IMR-90 (cell line): ENCODE measurements around the gene EPB41L2. TPM values are rescaled to one million over a fixed set of nuclear protein-coding genes. Genes with fewer than 3 reads are reported as not detected.

Experiments used
- ATAC-seq: fragments of 200-7000 bp; cut with Tn5 transposase; 2 replicates; pipeline ENCODE4 v1.9.1; 2020; ENCODE audit warnings: low read depth, mild to moderate bottlenecking, moderate library complexity
- BruUV-seq: library from RNA; stranded (reverse); fragments of 400-500 nt; replicated peaks from 2 replicates; lab custom pipeline; 2021; lab: Mats Ljungman, UMichigan
- CTCF ChIA-PET: fragments of 300-600 bp; formaldehyde crosslinking; extraction: SDS; loops from one replicate; lab custom pipeline; 2021; ENCODE audit warnings: antibody characterized with exemption; lab: Yijun Ruan, JAX
- POLR2A ChIA-PET: fragments of 300-600 bp; sonication (Branson Sonifier 250); formaldehyde crosslinking; loops from one replicate; lab custom pipeline; 2022; ENCODE audit warnings: antibody characterized with exemption; ENCODE audit not compliant: unreplicated experiment; lab: Charles Lee
- DNase-seq: peaks from one replicate; pipeline ENCODE4 v3.0.0; 2013
- H2AFZ ChIP-seq: replicated peaks from 2 replicates; pipeline ENCODE3; 2013; ENCODE audit warnings: low read length, mild to moderate bottlenecking; ENCODE audit not compliant: poor library complexity
- H2AK5ac ChIP-seq: 2 replicates; pipeline ENCODE4 v1.6.1; 2013; ENCODE audit warnings: low read depth, low read length, inconsistent platforms
- H2AK9ac ChIP-seq: replicated peaks from 2 replicates; pipeline ENCODE3; 2013; ENCODE audit warnings: mild to moderate bottlenecking, low read depth, low read length, moderate library complexity; ENCODE audit not compliant: poor library complexity
- H2BK120ac ChIP-seq: 2 replicates; pipeline ENCODE4 v1.6.1; 2013; ENCODE audit warnings: low read depth, low read length, inconsistent platforms
- H2BK15ac ChIP-seq: 3 replicates; pipeline ENCODE4 v1.6.1; 2013; ENCODE audit warnings: low read depth, low read length, inconsistent platforms
- H2BK20ac ChIP-seq: 2 replicates; pipeline ENCODE4 v1.6.1; 2013; ENCODE audit warnings: low read depth, mild to moderate bottlenecking, inconsistent platforms, low read length, moderate library complexity
- H2BK5ac ChIP-seq: 2 replicates; pipeline ENCODE4 v1.6.1; 2013; ENCODE audit warnings: mild to moderate bottlenecking, low read depth, low read length, inconsistent platforms; ENCODE audit not compliant: poor library complexity, severe bottlenecking
- H3K14ac ChIP-seq: replicated peaks from 2 replicates; pipeline ENCODE4 v1.6.1; 2013; ENCODE audit warnings: low read depth, low read length, inconsistent platforms
- H3K18ac ChIP-seq: 2 replicates; pipeline ENCODE4 v1.6.1; 2013; ENCODE audit warnings: low read depth, low read length, control low read depth
- H3K23ac ChIP-seq: 2 replicates; pipeline ENCODE4 v1.6.1; 2013; ENCODE audit warnings: low read depth, low read length, inconsistent platforms
- H3K27ac ChIP-seq: 2 replicates; pipeline ENCODE4 v1.5.1; 2013; ENCODE audit warnings: mild to moderate bottlenecking, control low read depth, low read length; ENCODE audit not compliant: insufficient read depth
- H3K27me3 ChIP-seq: 2 replicates; pipeline ENCODE4 v1.6.1; 2013; ENCODE audit warnings: low read length; ENCODE audit not compliant: control insufficient read depth, insufficient read depth
- H3K36me3 ChIP-seq: 2 replicates; pipeline ENCODE4 v1.6.1; 2013; ENCODE audit warnings: low read length, mixed read lengths; ENCODE audit not compliant: control insufficient read depth, insufficient read depth
- H3K4ac ChIP-seq: 2 replicates; pipeline ENCODE4 v1.6.1; 2013; ENCODE audit warnings: low read depth, low read length, inconsistent platforms
- H3K4me1 ChIP-seq: 2 replicates; pipeline ENCODE4 v1.6.1; 2013; ENCODE audit warnings: low read length, mixed read lengths; ENCODE audit not compliant: control insufficient read depth, insufficient read depth
- H3K4me2 ChIP-seq: 2 replicates; pipeline ENCODE4 v1.6.1; 2013; ENCODE audit warnings: low read depth, mild to moderate bottlenecking, control low read depth, low read length, moderate library complexity
- H3K4me3 ChIP-seq: 2 replicates; pipeline ENCODE4 v1.5.1; 2013; ENCODE audit warnings: low read depth, mild to moderate bottlenecking, control low read depth, low read length, moderate library complexity; ENCODE audit not compliant: insufficient read depth
- H3K56ac ChIP-seq: 2 replicates; pipeline ENCODE4 v1.6.1; 2013; ENCODE audit warnings: low read length, inconsistent platforms; ENCODE audit not compliant: insufficient read depth; ENCODE audit errors: extremely low read depth
- H3K79me1 ChIP-seq, 2 experiments: 2 replicates each; pipeline ENCODE4 v1.6.1; 2013; ENCODE audit warnings: low read length in 2 of 2, inconsistent platforms in 1 of 2, low read depth in 1 of 2
- H3K9ac ChIP-seq: 2 replicates; pipeline ENCODE4 v1.6.1; 2013; ENCODE audit warnings: low read depth, low read length, control low read depth
- H3K9me1 ChIP-seq: 2 replicates; pipeline ENCODE4 v1.6.1; 2013; ENCODE audit warnings: low read length, inconsistent platforms; ENCODE audit not compliant: insufficient read depth
- H3K9me3 ChIP-seq: 2 replicates; pipeline ENCODE4 v1.6.1; 2013; ENCODE audit warnings: low read length; ENCODE audit not compliant: control insufficient read depth, insufficient read depth
- H4K20me1 ChIP-seq: 2 replicates; pipeline ENCODE4 v1.6.1; 2013; ENCODE audit warnings: low read length, inconsistent platforms; ENCODE audit not compliant: insufficient read depth
- H4K5ac ChIP-seq: 2 replicates; pipeline ENCODE4 v1.6.1; 2013; ENCODE audit warnings: mild to moderate bottlenecking, low read depth, low read length, control low read depth
- H4K8ac ChIP-seq, 2 experiments: 2 replicates each; pipeline ENCODE4 v1.6.1; 2013; ENCODE audit warnings: low read depth in 2 of 2, low read length in 2 of 2, control low read depth in 1 of 2, inconsistent platforms in 1 of 2
- H4K91ac ChIP-seq: 2 replicates; pipeline ENCODE4 v1.6.1; 2013; ENCODE audit warnings: low read depth, low read length, inconsistent platforms; ENCODE audit not compliant: insufficient read depth
- CEBPB ChIP-seq: IDR thresholded peaks from 2 replicates; pipeline ENCODE4 v1.6.1; 2012; ENCODE audit warnings: low read depth, low read length, improper control_type of control experiment
- NFE2L2 ChIP-seq: fragments of 150-350 bp; IDR thresholded peaks from 2 replicates; pipeline ENCODE4 v1.6.1; 2016; ENCODE audit warnings: low read depth, mild to moderate bottlenecking, low read length
- RAD21 ChIP-seq: IDR thresholded peaks from 2 replicates; pipeline ENCODE4 v1.6.1; 2012; ENCODE audit warnings: low read length, improper control_type of control experiment
- WGBS, 2 experiments: methylation state at CpG; one replicate each; pipeline versions ENCODE4 v1.1.5 to v1.1.7; 2013; ENCODE audit warnings: missing lambda C conversion rate in 2 of 2; ENCODE audit not compliant: insufficient read length in 1 of 2; ENCODE audit errors: extremely low coverage in 2 of 2; 5-methylcytosine and 5-hydroxymethylcytosine counted together
- dilution Hi-C: fragments of 300-500 bp; cut with HindIII; formaldehyde crosslinking; loops from one replicate; pipeline ENCODE4 v1.14.3; 2018; ENCODE audit warnings: low sequenced_read_pairs; ENCODE audit not compliant: unreplicated experiment
- in situ Hi-C: fragments of 300-500 bp; cut with MboI; formaldehyde crosslinking; loops from 3 replicates; pipeline ENCODE4 v1.14.3; 2019; ENCODE audit warnings: low sequenced_read_pairs, inconsistent platforms, mixed read lengths
- intact Hi-C: fragments of 100-400 bp; cut with micrococcal nuclease; formaldehyde crosslinking; loops from 2 replicates; pipeline ENCODE4 v1.10.0; 2022
- polyA plus RNA-seq, 3 experiments: library from polyadenylated mRNA; depleted of rRNA; stranded (reverse); fragments of >200 nt; gene quantifications; 2 replicates each; pipeline ENCODE4 v1.2.3, GENCODE V29; 2012; ENCODE audit warnings: low replicate concordance in 1 of 3
- total RNA-seq: library from RNA; depleted of rRNA; stranded (reverse); fragments of >200 nt; gene quantifications from 2 replicates; pipeline ENCODE4 v1.2.3, GENCODE V29; 2012
- TF ChIP-seq, protein P1 (sequence below): fragments of 150-350 bp; IDR thresholded peaks from 2 replicates; pipeline ENCODE4 v1.6.1; 2017; ENCODE audit warnings: mild to moderate bottlenecking, antibody characterized with exemption, low read length, low read depth

Gene EPB41L2
- total and polyA plus RNA-seq, 2 of the 4 experiments (the other 2 are of a cell fraction): 85.7 to 99.8 TPM

DNA sequence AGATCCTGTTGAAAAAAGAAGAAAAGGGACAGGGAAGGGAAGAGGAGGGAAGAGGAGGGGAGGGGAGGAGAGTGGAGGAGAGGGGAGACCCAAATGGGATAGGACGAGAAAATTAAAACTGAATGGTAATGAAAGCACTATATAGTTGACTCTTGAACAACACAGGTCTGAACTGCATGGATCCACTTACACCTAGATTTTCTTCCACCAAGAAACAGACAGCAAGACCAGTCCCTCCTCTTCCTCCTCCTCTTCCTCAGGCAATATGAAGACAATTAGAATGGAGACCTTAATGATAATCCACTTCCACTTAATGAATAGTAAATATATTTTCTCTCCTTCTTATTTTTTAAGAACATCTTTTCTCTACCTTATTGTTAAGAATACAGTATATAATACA is 113.5 kb downstream of the EPB41L2 start:
- Histone ChIP-seq H2AK9ac (no peak overlapping the region), H3K4me1 (peaks cover 1% of the 10 kb centered on the region; the same call in 1 of the 2 replicates), H3K9ac (no peak overlapping the region), H2BK5ac (no peak overlapping the region), H2AK5ac (no peak overlapping the region), H4K5ac (no peak overlapping the region), H3K9me3 (no peaks in the 10 kb centered on the region), H3K27ac (no peak overlapping the region), H3K4me2 (no peak overlapping the region), H3K23ac (no peak overlapping the region), H3K4me3 (no peak overlapping the region), H4K91ac (no peak overlapping the region), H4K20me1 (no peaks in the 10 kb centered on the region; the same call in 1 of the 2 replicates), H2BK15ac (no peak overlapping the region), H3K4ac (no peak overlapping the region), H2BK120ac (no peak overlapping the region), H3K27me3 (no peaks in the 10 kb centered on the region), H3K9me1 (peaks cover 3% of the 10 kb centered on the region; the same call in 1 of the 2 replicates), H2BK20ac (no peak overlapping the region), H2AFZ (no peak overlapping the region), H4K8ac (no peak overlapping the region), H3K79me1 (peaks cover 22 to 47% of the 10 kb centered on the region in 2 experiments), H3K56ac (no peak overlapping the region), H3K18ac (no peak overlapping the region), H3K14ac (no peak overlapping the region), H3K36me3 (peaks cover 12% of the 10 kb centered on the region; the same call in 1 of the 2 replicates)
- POLR2A ChIA-PET: no interaction called here
- intact Hi-C loops (no loop called here), dilution Hi-C loops (no loop called here), in situ Hi-C loops (no loop called here)
- DNase-seq (no peak), ATAC-seq (no peak)
- no peak for TF ChIP-seq RAD21
- TF ChIP-seq, protein P1, sequence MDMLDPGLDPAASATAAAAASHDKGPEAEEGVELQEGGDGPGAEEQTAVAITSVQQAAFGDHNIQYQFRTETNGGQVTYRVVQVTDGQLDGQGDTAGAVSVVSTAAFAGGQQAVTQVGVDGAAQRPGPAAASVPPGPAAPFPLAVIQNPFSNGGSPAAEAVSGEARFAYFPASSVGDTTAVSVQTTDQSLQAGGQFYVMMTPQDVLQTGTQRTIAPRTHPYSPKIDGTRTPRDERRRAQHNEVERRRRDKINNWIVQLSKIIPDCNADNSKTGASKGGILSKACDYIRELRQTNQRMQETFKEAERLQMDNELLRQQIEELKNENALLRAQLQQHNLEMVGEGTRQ: no peak
- no peak for TF ChIP-seq NFE2L2
- no peak for TF ChIP-seq CEBPB
- no TSS peak for BruUV-seq
- CTCF ChIA-PET: no interaction called here
- WGBS, 2 experiments: no CpG with 5 or more reads among the region's 1 CpG
